Activated CD8-positive, alpha-beta memory T cell treated with anti-CD3 and anti-CD28 coated beads for 48 hours (primary cell): Measurements from ENCODE around the gene RTF1.

ENCODE experiments used
- DNase-seq, 3 experiments: peaks; one replicate each; pipeline ENCODE4 v3.0.0-alpha.2; 2020; ENCODE audit warnings: low read depth in 2 of 3, low spot score in 2 of 3

Gene RTF1

GRCh38 chr15:41502795-41503668, 86.1 kb downstream of the RTF1 start:
- DNase-seq, result no peak

- no peak for DNase-seq
Measured at GRCh38 chr15:41503669-41504010, 86.7 kb downstream of the RTF1 start.

GRCh38 chr15:41504751-41505492, 88.0 kb downstream of the RTF1 start:
- DNase-seq, result no peak

DNA sequence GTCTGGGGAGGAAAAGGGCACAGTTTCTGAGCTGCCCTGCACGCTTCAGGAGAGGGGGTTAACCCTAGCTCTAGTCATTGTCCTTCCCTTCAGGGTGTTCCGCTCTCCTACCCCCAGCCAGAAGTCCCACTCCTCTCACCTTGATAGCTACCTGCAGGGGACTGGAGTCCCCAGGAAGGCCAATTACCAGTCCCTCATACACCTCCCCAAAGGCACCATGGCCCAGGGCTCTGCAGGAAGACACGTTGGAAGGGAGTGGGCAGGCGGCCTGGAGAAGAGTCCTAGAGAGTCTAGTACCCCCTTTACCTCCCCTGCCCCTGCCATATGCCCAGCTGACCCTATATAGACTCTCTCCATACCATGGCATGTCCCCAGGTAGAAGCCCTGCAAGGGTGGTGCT, 88.9 kb downstream of the RTF1 start:
- no peak for DNase-seq

DNA sequence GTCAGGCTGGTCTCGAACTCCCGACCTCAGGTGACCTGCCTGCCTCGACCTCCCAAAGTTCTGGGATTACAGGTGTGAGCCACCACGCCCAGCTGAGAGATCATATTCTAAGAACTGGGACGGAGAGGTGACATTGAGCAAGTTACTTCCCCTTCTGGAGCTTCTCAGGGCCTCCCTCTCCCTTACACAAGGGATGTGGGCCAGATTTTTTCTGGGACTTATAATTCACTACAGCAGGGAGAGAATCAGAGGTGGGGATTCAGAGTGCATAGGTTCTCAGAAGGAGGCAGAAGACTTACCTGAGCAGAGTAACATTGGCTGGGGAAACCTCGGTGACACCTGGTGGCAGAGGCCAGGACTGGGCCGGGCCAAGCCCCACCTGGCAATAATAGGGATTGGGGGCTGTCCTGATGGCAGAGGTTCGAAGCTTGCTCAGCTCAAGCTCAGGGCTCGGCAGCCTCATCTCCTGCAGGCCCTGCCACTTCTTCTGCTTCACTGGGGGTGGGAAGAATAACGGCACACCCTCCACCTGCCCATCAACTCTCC, 90.0 kb downstream of the RTF1 start:
- no peak for DNase-seq

DNA sequence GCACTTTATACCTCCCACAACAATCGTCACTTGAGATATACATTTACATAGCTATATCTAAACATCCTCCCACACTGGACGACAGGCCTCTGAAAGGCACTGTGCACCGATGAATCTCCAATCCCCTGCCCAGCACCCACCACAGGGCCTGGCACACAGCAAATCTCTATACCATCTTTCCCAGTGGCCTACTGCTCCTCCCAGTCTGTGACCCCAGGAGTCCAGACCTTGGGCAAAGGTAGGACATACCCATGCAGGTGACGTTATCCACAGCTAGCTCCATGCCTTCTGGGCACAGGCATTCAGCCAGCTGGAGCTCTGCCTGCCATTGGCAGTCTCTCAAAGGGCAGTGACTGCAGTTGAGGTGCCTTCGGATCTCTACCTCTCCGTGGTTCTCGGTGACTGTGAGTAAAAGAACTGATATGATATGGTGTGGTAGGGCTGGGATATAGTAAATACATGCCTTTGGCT, 91.0 kb downstream of the RTF1 start:
- DNase-seq, result no peak

DNA sequence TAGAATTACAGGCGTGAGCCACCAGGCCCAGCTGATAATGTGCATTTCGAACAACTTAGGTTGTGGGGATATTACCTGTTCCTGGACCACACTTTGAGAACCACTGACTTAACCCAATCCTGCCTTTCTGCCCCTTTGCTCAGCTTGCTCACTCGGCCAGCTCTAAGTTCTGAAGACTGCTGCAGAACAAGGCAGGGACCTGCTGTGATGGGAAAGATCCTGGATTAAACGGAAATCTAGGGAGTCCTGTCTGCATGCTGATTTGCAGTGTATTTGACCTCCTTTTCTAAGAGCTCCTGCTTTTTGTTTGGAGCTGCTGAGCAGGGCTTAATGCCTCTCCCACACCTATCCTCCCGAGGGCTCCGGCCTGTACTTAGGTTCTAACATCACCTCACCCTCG, 93.8 kb downstream of the RTF1 start:
- DNase-seq, result no peak

GRCh38 chr15:41511331-41511898, 94.5 kb downstream of the RTF1 start:
- no peak for DNase-seq

DNA sequence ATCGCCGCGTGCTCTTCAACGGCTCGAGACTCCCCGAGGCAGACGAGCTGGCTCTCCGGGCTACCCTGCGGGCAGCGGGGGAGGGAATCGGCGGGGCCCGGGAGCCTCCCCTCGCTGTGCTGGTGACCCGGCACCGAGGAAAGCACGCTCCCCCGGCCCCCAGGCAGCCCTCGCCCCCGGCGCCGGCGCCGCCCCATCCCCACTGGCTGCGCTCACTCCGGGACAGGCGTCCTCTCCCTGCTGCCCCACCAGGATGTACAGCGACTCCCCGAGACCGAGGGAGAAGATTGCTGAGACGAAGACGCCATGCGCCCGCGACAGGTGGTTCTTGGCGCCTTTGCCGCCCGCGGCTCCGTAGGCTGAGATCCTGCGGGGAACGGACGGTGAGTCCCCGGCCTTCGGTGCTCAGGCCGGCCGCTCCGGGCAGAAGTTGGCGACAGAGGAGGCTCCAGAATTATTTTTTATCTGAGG, 95.0 kb downstream of the RTF1 start:
- no peak for DNase-seq

- DNase-seq, result no peak
Measured at GRCh38 chr15:41512512-41512939, 95.6 kb downstream of the RTF1 start.

DNA sequence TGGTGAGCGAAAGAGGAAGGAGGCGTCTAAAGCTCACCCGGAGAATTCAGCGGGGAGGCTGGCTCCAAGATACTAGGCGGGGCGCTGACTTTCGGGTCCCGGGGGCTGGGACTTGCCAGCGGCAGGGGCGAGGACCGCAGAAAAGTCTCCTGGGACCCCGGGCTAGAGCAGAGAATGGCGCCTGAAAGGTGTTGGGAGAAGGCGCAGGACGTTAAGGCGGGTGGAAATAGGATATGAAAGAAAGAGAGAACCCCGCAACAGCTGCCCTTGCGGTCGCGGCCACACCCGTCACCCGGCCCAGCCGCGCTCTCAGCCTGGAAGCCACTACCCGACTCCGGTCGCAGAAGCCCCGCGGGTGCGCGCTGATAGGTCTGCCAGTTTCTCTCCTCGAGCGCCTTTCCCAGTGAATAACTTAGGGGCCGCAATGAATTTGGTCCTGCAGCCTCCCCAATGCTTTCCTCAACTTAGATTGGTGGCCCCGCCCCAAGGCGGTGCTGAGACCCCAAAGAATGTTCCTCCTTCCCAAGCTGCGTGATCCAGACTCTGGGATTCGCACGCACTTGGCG, 96.1 kb downstream of the RTF1 start:
- no peak for DNase-seq

- DNase-seq, result no peak
Measured at GRCh38 chr15:41513506-41514227, 96.8 kb downstream of the RTF1 start, which contains the start of gene LTK. Gene LTK, minus strand, starts transcription at chr15:41513827. Its CDS starts 118 bp downstream, at chr15:41513709.

DNA sequence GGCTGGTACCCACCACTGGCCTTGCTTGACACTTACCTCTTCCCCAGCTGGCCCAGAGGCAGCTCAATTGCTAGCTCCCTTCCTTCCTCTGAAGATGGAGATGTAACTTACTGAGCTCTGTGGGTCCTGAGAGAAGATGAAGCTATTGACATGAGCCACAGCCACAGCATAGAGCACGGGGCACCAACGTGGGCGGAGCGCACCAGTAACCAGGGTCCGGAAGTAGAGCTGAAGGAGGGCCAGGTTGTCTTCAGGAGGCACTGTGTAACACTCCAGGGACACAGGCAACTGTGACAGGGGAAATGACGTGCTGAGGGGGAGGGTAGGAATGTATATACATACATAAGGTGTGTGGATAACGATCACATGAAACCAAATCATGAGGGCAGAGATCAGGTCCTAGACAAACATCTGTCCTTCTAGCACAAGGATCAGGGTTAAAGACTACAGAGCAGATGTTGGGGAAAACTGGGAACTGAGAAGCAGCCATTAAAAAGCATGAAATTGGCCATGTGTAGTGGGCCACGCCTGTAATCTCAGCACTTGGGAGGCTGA, 101.1 kb downstream of the RTF1 start:
- DNase-seq, result no peak

- no peak for DNase-seq
Measured at GRCh38 chr15:41520636-41521035, 103.7 kb downstream of the RTF1 start.

DNA sequence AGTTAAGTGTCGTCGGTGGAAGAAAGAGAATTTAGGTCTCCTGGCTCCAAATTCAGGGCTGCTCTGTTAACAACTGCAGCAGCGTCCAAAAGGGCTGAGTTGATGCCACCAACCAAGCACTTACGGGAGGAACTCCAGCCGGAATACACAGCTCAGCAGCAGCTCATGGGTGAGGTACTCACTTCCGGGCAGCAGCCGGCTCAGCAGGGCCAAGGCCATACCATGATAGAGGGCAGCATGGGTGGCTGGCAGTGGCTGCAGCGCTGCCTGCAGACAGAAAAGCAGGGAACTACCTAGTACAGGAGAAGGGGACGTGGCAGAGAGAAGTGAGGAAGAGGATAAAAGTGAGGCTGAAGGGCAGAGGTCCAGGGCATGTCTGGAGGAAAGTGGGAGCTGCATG, 104.7 kb downstream of the RTF1 start:
- no peak for DNase-seq

- no peak for DNase-seq
Measured at GRCh38 chr15:41523097-41523496, 106.2 kb downstream of the RTF1 start.

DNA sequence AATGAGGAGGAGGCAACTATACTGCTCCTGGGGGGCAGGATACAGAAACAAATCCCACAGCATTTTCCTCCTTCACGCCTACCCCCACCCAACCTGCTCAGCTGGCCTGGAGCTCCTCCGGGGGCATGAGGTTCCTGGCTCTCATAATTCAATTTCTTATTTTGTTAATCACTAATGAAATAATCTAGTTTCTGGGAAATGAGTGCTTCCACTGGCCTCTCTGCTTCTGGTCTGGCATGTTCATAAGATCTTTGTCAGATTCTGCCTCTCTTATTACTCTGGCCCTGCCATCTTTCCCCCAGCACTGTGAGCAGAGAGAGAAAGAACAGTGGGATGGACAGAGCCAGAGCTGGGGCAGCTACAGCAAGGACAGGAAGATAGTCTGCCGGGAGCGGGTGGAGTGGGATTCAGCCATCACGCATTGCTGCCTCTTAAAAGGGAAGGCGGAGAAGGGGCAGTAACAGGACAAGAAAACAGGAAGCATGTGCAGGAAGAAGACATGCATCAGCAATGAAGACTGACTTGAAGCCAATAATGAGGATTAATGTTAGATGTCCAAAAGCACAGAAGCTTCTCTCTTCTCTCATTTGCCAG, 113.6 kb downstream of the RTF1 start:
- DNase-seq, result no peak
